ENCODE data around the gene TNFSF10.

TNFSF10 gene

DNA sequence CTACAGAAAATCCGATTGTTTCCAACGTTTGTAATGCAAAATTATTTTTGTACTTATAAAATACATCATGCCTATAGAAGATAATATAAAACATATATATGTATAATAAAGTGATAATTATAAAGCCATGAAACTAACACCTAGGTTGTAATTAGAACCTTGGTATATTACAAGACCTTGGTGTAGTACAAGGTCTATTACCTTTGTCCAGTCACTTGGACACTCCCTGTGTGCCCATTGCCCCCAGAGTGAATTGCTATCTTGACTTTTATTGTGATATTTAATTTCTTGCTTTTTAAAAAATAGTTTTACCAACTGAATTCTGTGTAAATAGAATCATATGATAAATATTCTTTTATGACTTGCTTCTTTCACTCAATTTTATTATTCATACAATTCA is 20.7 kb upstream of the TNFSF10 start:
- TF ChIP-seq, protein P1, sequence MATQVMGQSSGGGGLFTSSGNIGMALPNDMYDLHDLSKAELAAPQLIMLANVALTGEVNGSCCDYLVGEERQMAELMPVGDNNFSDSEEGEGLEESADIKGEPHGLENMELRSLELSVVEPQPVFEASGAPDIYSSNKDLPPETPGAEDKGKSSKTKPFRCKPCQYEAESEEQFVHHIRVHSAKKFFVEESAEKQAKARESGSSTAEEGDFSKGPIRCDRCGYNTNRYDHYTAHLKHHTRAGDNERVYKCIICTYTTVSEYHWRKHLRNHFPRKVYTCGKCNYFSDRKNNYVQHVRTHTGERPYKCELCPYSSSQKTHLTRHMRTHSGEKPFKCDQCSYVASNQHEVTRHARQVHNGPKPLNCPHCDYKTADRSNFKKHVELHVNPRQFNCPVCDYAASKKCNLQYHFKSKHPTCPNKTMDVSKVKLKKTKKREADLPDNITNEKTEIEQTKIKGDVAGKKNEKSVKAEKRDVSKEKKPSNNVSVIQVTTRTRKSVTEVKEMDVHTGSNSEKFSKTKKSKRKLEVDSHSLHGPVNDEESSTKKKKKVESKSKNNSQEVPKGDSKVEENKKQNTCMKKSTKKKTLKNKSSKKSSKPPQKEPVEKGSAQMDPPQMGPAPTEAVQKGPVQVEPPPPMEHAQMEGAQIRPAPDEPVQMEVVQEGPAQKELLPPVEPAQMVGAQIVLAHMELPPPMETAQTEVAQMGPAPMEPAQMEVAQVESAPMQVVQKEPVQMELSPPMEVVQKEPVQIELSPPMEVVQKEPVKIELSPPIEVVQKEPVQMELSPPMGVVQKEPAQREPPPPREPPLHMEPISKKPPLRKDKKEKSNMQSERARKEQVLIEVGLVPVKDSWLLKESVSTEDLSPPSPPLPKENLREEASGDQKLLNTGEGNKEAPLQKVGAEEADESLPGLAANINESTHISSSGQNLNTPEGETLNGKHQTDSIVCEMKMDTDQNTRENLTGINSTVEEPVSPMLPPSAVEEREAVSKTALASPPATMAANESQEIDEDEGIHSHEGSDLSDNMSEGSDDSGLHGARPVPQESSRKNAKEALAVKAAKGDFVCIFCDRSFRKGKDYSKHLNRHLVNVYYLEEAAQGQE (IDR thresholded peaks at IDR 0.05; ENCODE audit: insufficient read depth in 1 of 2, low read depth in 2 of 2, low read length in 2 of 2): no peak
- no peak for TF ChIP-seq TAF1 (IDR thresholded peaks at IDR 0.05; ENCODE audit: borderline replicate concordance, insufficient read depth, low read length)

DNA sequence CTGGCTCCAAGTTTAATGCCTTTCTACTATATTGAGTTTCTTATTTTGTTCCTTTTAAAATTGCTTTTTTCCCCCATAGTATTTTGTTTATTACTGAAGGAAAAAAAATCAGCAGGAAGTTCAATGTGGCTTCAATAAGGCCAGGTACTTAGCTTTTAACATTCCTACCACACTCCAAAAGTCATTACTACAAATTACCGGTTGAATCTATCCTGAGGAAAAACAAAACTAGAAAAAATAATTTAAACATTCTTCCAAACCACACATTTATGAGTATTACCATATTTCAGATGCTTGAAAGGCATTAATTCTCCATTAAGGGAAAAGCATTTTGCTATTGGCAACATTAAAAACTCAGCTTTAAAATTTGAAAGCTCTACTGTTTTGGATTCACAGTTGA is 20.2 kb upstream of the TNFSF10 start:
- no peak for TF ChIP-seq SIN3A (IDR thresholded peaks at IDR 0.05; ENCODE audit: borderline replicate concordance, insufficient read depth, low read length)
- no peak for TF ChIP-seq FOXP2 (optimal IDR thresholded peaks at IDR 0.05; ENCODE audit: borderline replicate concordance, extremely low read depth, extremely low read length, insufficient read depth)
- no peak for TF ChIP-seq TAF1 (IDR thresholded peaks at IDR 0.05; ENCODE audit: borderline replicate concordance, insufficient read depth, low read length)
- TF ChIP-seq, protein P1 (IDR thresholded peaks at IDR 0.05; ENCODE audit: insufficient read depth in 1 of 2, low read depth in 2 of 2, low read length in 2 of 2): no peak

DNA sequence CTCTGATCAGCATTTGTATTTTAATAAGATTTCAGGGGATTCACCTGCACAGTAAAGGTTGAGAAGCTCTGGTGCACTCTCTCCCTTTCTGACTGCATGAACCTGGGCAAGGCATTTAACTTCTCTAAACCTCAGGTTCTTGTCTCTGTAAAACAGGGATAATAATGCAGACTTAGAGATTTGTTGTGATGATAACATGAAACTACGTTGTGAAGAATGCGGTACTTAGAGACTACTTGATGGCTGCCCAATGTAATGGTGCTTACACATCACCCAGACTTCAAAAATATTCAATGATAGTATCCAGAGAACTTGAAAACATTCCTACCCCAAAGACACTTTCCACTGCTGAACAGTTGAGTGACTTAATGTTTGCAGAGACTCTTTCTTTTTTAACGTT is 19.8 kb upstream of the TNFSF10 start:
- TF ChIP-seq POLR2AphosphoS5 (IDR thresholded peaks at IDR 0.05; ENCODE audit: low read depth, low read length) (no peak), TAF1 (IDR thresholded peaks at IDR 0.05; ENCODE audit: borderline replicate concordance, insufficient read depth, low read length) (no peak), FOXP2 (optimal IDR thresholded peaks at IDR 0.05; ENCODE audit: borderline replicate concordance, extremely low read depth, extremely low read length, insufficient read depth) (no peak), SIN3A (IDR thresholded peaks at IDR 0.05; ENCODE audit: borderline replicate concordance, insufficient read depth, low read length) (no peak)
- TF ChIP-seq, protein P1 (IDR thresholded peaks at IDR 0.05; ENCODE audit: insufficient read depth in 1 of 2, low read depth in 2 of 2, low read length in 2 of 2): no peak

DNA sequence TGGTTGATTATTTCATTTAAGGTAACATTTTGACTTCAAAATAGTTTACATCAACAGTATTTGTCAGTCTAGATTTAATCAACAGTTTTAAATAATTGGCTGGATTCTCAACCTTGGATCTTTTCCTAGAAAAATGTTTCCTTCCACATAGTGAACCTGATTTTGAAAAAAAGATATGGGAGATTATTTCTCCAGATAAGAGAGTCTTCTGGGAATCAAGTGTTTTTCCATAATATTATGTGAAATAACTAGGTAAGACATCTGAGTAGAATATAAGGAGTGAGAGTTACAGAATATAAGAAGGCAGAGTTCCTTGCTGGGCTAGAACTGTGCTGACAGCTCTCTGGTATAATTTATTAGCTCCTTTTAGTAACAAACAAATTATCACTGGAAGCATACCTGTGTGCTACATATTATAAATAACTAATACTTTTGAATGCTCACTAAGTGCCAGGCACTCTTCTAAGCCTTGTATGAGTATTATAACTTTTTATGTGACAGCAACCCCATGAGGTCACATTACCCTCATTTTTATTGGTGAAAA is 18.8 kb upstream of the TNFSF10 start:
- TF ChIP-seq SIN3A (IDR thresholded peaks at IDR 0.05; ENCODE audit: borderline replicate concordance, insufficient read depth, low read length) (no peak), TAF1 (IDR thresholded peaks at IDR 0.05; ENCODE audit: borderline replicate concordance, insufficient read depth, low read length) (no peak), FOXP2 (optimal IDR thresholded peaks at IDR 0.05; ENCODE audit: borderline replicate concordance, extremely low read depth, extremely low read length, insufficient read depth) (no peak), POLR2AphosphoS5 (IDR thresholded peaks at IDR 0.05; ENCODE audit: low read depth, low read length) (no peak)
- TF ChIP-seq, protein P1 (IDR thresholded peaks at IDR 0.05; ENCODE audit: insufficient read depth in 1 of 2, low read depth in 2 of 2, low read length in 2 of 2): no peak

DNA sequence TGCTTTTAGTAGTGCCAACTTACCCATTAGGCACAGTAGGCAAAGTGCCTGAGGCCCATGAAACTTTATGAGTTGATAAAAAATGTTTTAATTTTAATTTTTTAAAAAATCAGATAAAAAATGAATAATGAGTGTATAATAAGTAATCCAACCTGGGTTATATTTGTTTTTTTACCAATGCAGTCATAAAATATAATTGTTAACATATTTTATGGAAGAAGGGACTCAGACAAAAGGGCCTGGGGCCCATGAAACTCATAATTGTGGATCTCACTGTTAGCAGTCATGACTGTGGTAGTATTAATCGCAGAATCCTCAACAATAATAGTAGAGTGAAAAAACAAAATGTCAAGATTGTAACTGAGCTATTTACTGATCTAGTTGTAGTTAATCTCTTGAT is 16.8 kb upstream of the TNFSF10 start:
- TF ChIP-seq SIN3A (IDR thresholded peaks at IDR 0.05; ENCODE audit: borderline replicate concordance, insufficient read depth, low read length) (no peak), FOXP2 (optimal IDR thresholded peaks at IDR 0.05; ENCODE audit: borderline replicate concordance, extremely low read depth, extremely low read length, insufficient read depth) (no peak), TAF1 (IDR thresholded peaks at IDR 0.05; ENCODE audit: borderline replicate concordance, insufficient read depth, low read length) (no peak), POLR2AphosphoS5 (IDR thresholded peaks at IDR 0.05; ENCODE audit: low read depth, low read length) (no peak)
- TF ChIP-seq, protein P1 (IDR thresholded peaks at IDR 0.05; ENCODE audit: insufficient read depth in 1 of 2, low read depth in 2 of 2, low read length in 2 of 2): no peak
